SK-N-MC (cell line): ENCODE measurements around the gene GAS2.
"Not testable (repeated sequence)": the region's sequence is repeated elsewhere in the genome, so short reads cannot be mapped to it uniquely, and the experiment has no call there.

ENCODE experiments used
- DNase-seq: peaks from one replicate; pipeline ENCODE4 v3.0.0-alpha.2; 2011; ENCODE audit warnings: low read depth, low spot score
- H3K27ac ChIP-seq: fragments of 200-600 bp; sonication (generic); 2 replicates; pipeline ENCODE4 v1.5.1; 2016; ENCODE audit warnings: mixed run types
- H3K36me3 ChIP-seq: fragments of 200-600 bp; sonication (generic); 2 replicates; pipeline ENCODE4 v1.6.1; 2017; ENCODE audit warnings: antibody characterized with exemption, low read length, mixed read lengths; ENCODE audit not compliant: insufficient read depth
- H3K4me3 ChIP-seq: fragments of 200-600 bp; sonication (generic); 2 replicates; pipeline ENCODE4 v1.5.1; 2016
- H3K9ac ChIP-seq: fragments of 200-600 bp; sonication (generic); 2 replicates; pipeline ENCODE4 v1.8.0; 2017; ENCODE audit warnings: mixed run types, mixed read lengths; ENCODE audit not compliant: insufficient read length
- H3K9me3 ChIP-seq: fragments of 200-600 bp; sonication (generic); 2 replicates; pipeline ENCODE4 v1.6.1; 2017; ENCODE audit warnings: low read depth, mild to moderate bottlenecking, antibody characterized with exemption, low read length, moderate library complexity, mixed read lengths
- EZH2 ChIP-seq: fragments of 200-600 bp; sonication (generic); IDR thresholded peaks from one replicate; pipeline ENCODE4 v1.6.1; 2017; ENCODE audit warnings: antibody characterized with exemption
- FOXP2 ChIP-seq: optimal IDR thresholded peaks from 2 replicates; pipeline ENCODE3; 2011; ENCODE audit warnings: mild to moderate bottlenecking, moderate library complexity; ENCODE audit not compliant: insufficient read depth; ENCODE audit errors: extremely low read length, control extremely low read depth
- POLR2AphosphoS5 ChIP-seq: IDR thresholded peaks from 2 replicates; pipeline ENCODE4 v1.6.1; 2012; ENCODE audit warnings: mild to moderate bottlenecking, low read depth, low read length, borderline replicate concordance

The GAS2 gene

GRCh38 chr11:22635689-22636088 is 30.7 kb upstream of the GAS2 start:
- no peaks in the 10 kb centered on the region for H3K36me3 ChIP-seq
- H3K27ac ChIP-seq, result no peak overlapping the region
- no peaks in the 10 kb centered on the region for H3K9me3 ChIP-seq
- H3K4me3 ChIP-seq, result no peak overlapping the region
- no peak for TF ChIP-seq FOXP2
- no peak for TF ChIP-seq POLR2AphosphoS5
- no peak overlapping the region for H3K9ac ChIP-seq
- DNase-seq, result no peak

DNA sequence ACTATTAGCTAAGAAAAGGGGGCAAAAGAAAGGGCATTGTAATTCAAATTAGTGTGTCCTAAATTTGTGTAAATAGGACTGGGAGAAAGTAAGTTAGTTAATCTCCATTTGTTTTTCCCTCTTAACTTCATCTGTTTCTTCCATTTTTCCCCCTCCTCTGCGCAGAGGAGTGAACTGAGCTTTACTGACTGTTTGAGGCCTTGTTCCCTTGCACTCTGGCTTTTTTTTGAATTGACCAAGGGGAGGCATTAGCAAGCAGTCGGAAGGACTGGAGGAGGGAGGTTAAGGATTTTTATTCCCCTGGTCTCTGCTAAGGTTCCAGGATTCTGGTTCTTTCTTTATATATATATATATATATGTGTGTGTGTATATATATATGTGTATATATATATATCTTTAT is 25.5 kb upstream of the GAS2 start:
- Histone ChIP-seq H3K4me3 (no peak overlapping the region), H3K36me3 (no peaks in the 10 kb centered on the region), H3K9me3 (no peaks in the 10 kb centered on the region), H3K9ac (no peak overlapping the region), H3K27ac (no peak overlapping the region)
- DNase-seq, result no peak
- TF ChIP-seq POLR2AphosphoS5, result no peak
- no peak for TF ChIP-seq EZH2
- TF ChIP-seq FOXP2, result no peak

GRCh38 chr11:22641559-22641958 is 24.9 kb upstream of the GAS2 start:
- TF ChIP-seq POLR2AphosphoS5 (no peak), FOXP2 (no peak), EZH2 (no peak)
- Histone ChIP-seq H3K9ac (no peak overlapping the region), H3K36me3 (no peaks in the 10 kb centered on the region), H3K27ac (no peak overlapping the region), H3K4me3 (no peak overlapping the region), H3K9me3 (no peaks in the 10 kb centered on the region)
- no peak for DNase-seq

DNA sequence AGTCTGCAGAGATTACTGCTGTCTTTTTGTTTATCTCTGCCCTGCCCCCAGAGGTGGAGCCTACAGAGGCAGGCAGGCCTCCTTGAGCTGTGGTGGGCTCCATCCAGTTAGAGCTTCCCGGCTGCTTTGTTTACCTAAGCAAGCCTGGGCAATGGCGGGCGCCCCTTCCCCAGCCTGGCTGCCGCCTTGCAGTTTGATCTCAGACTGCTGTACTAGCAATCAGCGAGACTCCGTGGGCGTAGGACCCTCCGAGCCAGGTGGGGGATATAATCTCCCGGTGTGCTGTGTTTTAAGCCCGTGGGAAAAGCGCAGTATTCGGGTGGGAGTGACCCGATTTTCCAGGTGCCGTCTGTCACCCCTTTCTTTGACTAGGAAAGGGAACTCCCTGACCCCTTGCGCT is 14.1 kb upstream of the GAS2 start:
- not testable (repeated sequence) for H3K27ac ChIP-seq, DNase-seq, H3K9me3 ChIP-seq, H3K9ac ChIP-seq, H3K36me3 ChIP-seq, H3K4me3 ChIP-seq

- H3K4me3 ChIP-seq, result peak overlapping the region; percentile 37
- H3K9ac ChIP-seq, result no peak overlapping the region
- no peaks in the 10 kb centered on the region for H3K36me3 ChIP-seq
- no peaks in the 10 kb centered on the region for H3K9me3 ChIP-seq
- H3K27ac ChIP-seq, result peak overlapping the region; percentile 80
- TF ChIP-seq POLR2AphosphoS5 (peak; percentile 32; the same call in 1 of the 2 replicates), FOXP2 (no peak)
- DNase-seq, result peak; percentile 47
These were observed 10.3 kb upstream of the GAS2 start for GRCh38 chr11:22656130-22656529.

DNA sequence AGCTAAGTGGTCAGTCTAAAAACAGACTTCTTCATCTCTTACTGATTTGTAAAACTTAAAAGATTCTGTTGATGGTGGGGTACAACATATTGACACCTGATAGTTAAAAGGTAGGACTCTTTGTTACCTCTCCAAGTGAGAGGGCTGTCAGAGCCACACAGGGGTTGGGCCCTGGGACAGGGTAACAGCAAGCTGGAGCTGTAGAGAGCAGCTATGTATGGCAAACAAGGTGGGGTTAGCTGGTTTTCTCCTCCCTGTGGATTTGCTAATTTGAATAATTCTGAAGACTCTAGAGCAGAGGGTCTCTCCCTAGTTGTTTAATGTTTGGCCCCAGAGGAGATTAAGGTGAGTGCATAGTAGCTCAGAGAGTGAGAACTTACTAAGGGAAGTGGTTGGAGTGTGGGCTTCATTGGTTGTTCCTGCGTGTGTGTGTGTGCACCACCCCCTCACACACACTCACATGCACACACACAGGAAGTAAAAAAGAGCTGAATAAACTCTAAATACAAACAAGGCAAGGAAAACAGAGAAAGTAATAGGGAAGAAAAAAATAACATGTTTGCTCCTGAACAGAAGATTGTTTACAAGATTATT is 9.2 kb upstream of the GAS2 start:
- no peak overlapping the region for H3K9ac ChIP-seq
- TF ChIP-seq EZH2 (no peak), POLR2AphosphoS5 (no peak), FOXP2 (no peak)
- no peak overlapping the region for H3K27ac ChIP-seq
- H3K4me3 ChIP-seq, result no peak overlapping the region
- H3K9me3 ChIP-seq, result no peaks in the 10 kb centered on the region
- no peaks in the 10 kb centered on the region for H3K36me3 ChIP-seq
- no peak for DNase-seq

GRCh38 chr11:22659783-22660182 is 6.6 kb upstream of the GAS2 start:
- Histone ChIP-seq H3K9ac (no peak overlapping the region), H3K9me3 (no peaks in the 10 kb centered on the region), H3K36me3 (no peaks in the 10 kb centered on the region), H3K4me3 (no peak overlapping the region), H3K27ac (no peak overlapping the region)
- TF ChIP-seq EZH2, result no peak
- no peak for TF ChIP-seq FOXP2
- no peak for TF ChIP-seq POLR2AphosphoS5
- no peak for DNase-seq

DNA sequence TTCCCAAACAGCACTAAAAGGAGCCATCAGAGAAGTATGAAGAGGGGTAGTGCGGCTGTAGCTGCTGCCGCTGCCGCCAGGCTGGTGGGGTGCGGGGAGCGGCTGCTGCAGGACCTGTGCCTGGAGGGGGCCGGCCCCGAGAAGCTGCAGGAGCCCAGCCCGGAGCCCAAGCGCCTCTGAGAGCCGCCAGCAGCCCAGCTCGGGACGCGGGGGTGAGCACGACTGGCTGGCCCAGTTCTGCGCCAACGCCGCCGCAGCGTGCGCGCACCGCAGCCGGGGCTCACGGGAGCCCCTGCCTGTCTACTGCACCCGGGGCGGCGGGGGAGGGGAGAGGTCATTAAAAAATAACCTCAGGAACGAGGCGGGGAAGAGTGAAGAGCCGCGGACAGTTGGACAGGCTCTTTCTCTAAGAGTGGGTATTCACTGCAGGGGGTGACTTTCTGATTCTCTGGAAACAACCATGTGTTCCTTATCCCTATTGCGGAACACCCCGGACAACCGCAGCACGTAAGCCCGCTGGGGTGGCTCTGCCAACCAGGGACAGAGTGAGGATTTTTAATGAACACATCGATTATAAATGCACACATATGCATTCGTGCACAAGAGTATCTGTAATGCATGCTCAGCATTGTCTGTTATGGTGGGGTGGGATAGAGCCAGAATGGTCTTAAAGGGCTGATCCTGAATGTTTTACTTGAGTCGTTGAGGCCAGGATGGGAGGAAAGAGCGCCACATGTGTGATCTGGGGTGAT is 453 bp downstream of the GAS2 start:
- Histone ChIP-seq H3K36me3 (no peaks in the 10 kb centered on the region), H3K27ac (no peak overlapping the region), H3K4me3 (peak overlapping the region; percentile 67), H3K9ac (no peak overlapping the region), H3K9me3 (no peaks in the 10 kb centered on the region)
- TF ChIP-seq FOXP2, result no peak
- TF ChIP-seq POLR2AphosphoS5, result no peak
- TF ChIP-seq EZH2, result no peak
- DNase-seq, result no peak

GRCh38 chr11:22668005-22668796 is 1.8 kb downstream of the GAS2 start:
- Histone ChIP-seq H3K9me3 (no peaks in the 10 kb centered on the region), H3K36me3 (no peaks in the 10 kb centered on the region), H3K4me3 (no peak overlapping the region), H3K27ac (no peak overlapping the region), H3K9ac (no peak overlapping the region)
- TF ChIP-seq EZH2, result no peak
- no peak for TF ChIP-seq FOXP2
- TF ChIP-seq POLR2AphosphoS5, result no peak
- no peak for DNase-seq
